ENCODE measurements around the gene NATD1. TPM values are rescaled to one million over a fixed set of nuclear protein-coding genes. Genes with fewer than 3 reads are reported as not detected.

Gene NATD1
- polyA plus RNA-seq, 4 donors: 2.4 to 7.5 (median 2.9) TPM

DNA sequence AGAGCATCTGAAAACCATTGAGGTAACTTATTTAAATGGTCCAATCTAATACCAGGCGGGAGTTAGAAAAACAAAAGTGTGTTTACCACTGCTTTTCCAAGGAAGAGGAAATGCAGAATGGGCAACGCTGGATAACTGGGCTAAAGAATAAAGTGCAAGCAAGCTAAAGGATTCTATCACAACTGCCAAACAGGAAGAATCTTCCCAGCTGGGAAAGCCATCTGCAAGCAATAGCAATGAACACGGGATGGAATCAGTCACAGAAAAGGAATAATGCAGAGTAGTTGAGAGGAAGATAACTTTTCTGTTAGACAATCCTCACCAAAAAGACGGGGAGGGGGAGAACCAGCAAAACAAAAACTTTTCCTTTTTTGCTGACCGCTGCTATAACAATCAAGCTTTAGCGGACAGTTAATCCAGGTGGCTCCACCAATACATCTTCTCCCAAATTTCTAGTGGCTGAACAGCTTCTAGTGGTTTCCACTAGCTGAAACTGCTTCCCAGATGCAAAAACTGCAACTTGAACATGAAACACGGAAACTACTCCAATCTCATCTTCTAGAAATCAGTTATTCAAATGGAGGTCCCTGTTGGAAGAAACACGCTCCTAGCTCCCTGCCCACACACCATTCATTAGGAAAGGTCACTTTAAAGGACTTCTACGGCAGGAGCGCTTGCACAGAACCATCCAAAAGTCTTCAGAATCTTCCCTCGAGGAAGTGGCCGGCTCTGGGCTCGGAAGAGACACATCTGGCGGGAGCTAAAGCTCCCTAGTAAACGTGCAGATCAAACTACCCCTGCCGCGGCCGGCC lies 40.2 kb downstream of the NATD1 start:
- DNase-seq (peak in 1 of 2 donors; percentile 17), FAIRE-seq (no peak)
- H3K4me1 ChIP-seq (ENCODE audit: control insufficient read depth in 3 of 3, insufficient read depth in 2 of 3, low read depth in 1 of 3, low read length in 2 of 3): peaks cover 3 to 20% (median 20%) of the 10 kb centered on the region in 3 donors
- peaks cover 0 to 30% (median 0%) of the 10 kb centered on the region in 3 donors for H3K36me3 ChIP-seq (ENCODE audit: control insufficient read depth in 3 of 3, insufficient read depth in 2 of 3, low read depth in 1 of 3, low read length in 3 of 3)
- 4 to 7% (median 4%) methylated on average over 18 of the region's 18 CpGs for WGBS, 3 donors
- H3K9me3 ChIP-seq (ENCODE audit: control insufficient read depth in 2 of 2, insufficient read depth in 1 of 2, low read depth in 1 of 2, low read length in 1 of 2): no peaks in the 10 kb centered on the region
- H3K27ac ChIP-seq (ENCODE audit: low read depth in 1 of 3, low read length in 2 of 3): peak overlapping the region in 2 of 3 donors; percentile 88 to 97
- H3K4me3 ChIP-seq (ENCODE audit: low read depth in 1 of 3, low read length in 3 of 3): peak overlapping the region; percentile 65 to 98 (median 90)
- no peaks in the 10 kb centered on the region for H3K27me3 ChIP-seq (ENCODE audit: control insufficient read depth in 3 of 3, insufficient read depth in 3 of 3, low read length in 3 of 3)

DNA sequence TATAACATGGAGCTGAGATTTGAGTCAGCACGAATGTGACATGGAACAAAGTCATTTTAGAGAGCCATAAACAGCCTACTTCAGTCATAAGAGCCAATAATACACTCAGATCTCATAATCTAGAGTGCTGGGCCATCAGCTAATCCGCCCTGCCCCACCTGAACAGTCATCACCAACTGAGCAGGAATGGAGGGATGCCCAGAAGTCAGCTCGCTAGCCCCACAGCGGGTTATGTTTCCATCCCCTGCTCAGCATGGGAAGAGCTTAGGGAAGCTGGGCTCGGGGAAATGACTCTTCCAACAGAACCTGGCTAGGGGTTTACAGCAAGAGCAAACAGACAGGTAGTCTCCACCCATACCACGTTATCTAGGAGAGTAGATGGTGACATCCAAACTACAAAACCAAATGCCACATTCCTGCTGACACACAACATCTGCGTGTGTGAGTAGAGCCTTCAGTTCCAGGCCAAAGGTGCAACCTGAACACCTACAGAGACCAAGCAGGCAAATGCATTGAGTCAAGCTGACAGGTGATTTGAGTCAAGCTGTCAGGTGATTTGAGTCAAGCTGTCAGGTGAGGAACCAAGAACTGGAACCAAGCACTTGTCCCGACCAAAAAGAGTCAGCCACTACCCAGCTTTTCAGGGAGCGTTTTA lies 41.3 kb downstream of the NATD1 start:
- no peak for FAIRE-seq
- 34 to 67% (median 50%) methylated on average over 9 of the region's 9 CpGs for WGBS, 3 donors
- peak; percentile 50 to 69 for DNase-seq
- no peaks in the 10 kb centered on the region for H3K9me3 ChIP-seq (ENCODE audit: control insufficient read depth in 2 of 2, insufficient read depth in 1 of 2, low read depth in 1 of 2, low read length in 1 of 2)
- peak overlapping the region in 1 of 3 donors; percentile 50 for H3K27ac ChIP-seq (ENCODE audit: low read depth in 1 of 3, low read length in 2 of 3)
- H3K4me1 ChIP-seq (ENCODE audit: control insufficient read depth in 3 of 3, insufficient read depth in 2 of 3, low read depth in 1 of 3, low read length in 2 of 3): peaks cover 3 to 20% (median 20%) of the 10 kb centered on the region in 3 donors
- peaks cover 0 to 33% (median 0%) of the 10 kb centered on the region in 3 donors for H3K36me3 ChIP-seq (ENCODE audit: control insufficient read depth in 3 of 3, insufficient read depth in 2 of 3, low read depth in 1 of 3, low read length in 3 of 3)
- H3K4me3 ChIP-seq (ENCODE audit: low read depth in 1 of 3, low read length in 3 of 3): no peak overlapping the region
- H3K27me3 ChIP-seq (ENCODE audit: control insufficient read depth in 3 of 3, insufficient read depth in 3 of 3, low read length in 3 of 3): no peaks in the 10 kb centered on the region

GRCh38 chr17:21210411-21211076 lies 42.7 kb downstream of the NATD1 start:
- Histone ChIP-seq H3K36me3 (ENCODE audit: control insufficient read depth in 3 of 3, insufficient read depth in 2 of 3, low read depth in 1 of 3, low read length in 3 of 3) (peaks cover 0 to 41% (median 0%) of the 10 kb centered on the region in 3 donors), H3K4me1 (ENCODE audit: control insufficient read depth in 3 of 3, insufficient read depth in 2 of 3, low read depth in 1 of 3, low read length in 2 of 3) (peaks cover 3 to 20% (median 20%) of the 10 kb centered on the region in 3 donors), H3K27ac (ENCODE audit: low read depth in 1 of 3, low read length in 2 of 3) (peak overlapping the region in 1 of 3 donors; percentile 8), H3K9me3 (ENCODE audit: control insufficient read depth in 2 of 2, insufficient read depth in 1 of 2, low read depth in 1 of 2, low read length in 1 of 2) (no peaks in the 10 kb centered on the region), H3K27me3 (ENCODE audit: control insufficient read depth in 3 of 3, insufficient read depth in 3 of 3, low read length in 3 of 3) (no peaks in the 10 kb centered on the region), H3K4me3 (ENCODE audit: low read depth in 1 of 3, low read length in 3 of 3) (no peak overlapping the region)
- FAIRE-seq: no peak
- WGBS, 3 donors: 21 to 65% (median 29%) methylated on average over 15 of the region's 15 CpGs
- peak in 1 of 2 donors; percentile 56 for DNase-seq

DNA sequence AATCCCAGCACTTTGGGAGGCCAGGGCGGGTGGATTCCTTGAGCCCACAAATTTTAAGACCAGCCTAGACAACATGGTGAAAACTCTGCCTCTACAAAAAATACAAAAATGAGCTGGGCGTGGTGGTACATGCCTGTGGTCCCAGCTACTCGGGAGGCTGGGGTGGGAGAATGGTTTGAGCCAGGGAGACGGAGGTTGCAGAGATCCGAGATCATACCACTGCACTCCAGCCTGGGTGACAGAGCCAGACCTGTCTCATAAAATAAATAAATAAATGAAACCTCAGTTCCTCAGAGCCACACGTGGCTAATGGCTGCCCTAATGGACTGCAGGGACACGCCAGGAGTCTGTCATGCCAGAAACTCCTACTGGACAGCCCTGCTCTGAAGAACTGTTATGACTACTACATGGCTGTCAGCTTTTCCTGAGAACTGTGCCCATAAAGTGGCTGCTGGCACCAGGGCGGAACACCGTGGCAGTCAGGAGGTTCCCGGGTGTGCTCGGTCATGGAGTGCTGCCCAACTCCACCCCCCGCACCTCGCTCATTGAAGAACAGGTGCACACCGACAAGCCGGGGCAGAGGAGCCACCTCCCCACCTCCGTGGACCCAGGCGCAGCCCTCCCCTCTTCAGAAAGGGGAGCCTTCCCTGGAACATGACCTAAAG lies 43.6 kb downstream of the NATD1 start:
- H3K27ac ChIP-seq (ENCODE audit: low read depth in 1 of 3, low read length in 2 of 3): no peak overlapping the region
- DNase-seq: peak in 1 of 2 donors; percentile 67

GRCh38 chr17:21208352-21208751 lies 44.9 kb downstream of the NATD1 start:
- no peaks in the 10 kb centered on the region for H3K27me3 ChIP-seq (ENCODE audit: control insufficient read depth in 3 of 3, insufficient read depth in 3 of 3, low read length in 3 of 3)
- FAIRE-seq (no peak), DNase-seq (no peak)
- H3K27ac ChIP-seq (ENCODE audit: low read depth in 1 of 3, low read length in 2 of 3): no peak overlapping the region
- H3K4me1 ChIP-seq (ENCODE audit: control insufficient read depth in 3 of 3, insufficient read depth in 2 of 3, low read depth in 1 of 3, low read length in 2 of 3): peaks cover 3 to 18% (median 17%) of the 10 kb centered on the region in 3 donors
- H3K9me3 ChIP-seq (ENCODE audit: control insufficient read depth in 2 of 2, insufficient read depth in 1 of 2, low read depth in 1 of 2, low read length in 1 of 2): no peaks in the 10 kb centered on the region
- H3K4me3 ChIP-seq (ENCODE audit: low read depth in 1 of 3, low read length in 3 of 3): no peak overlapping the region
- WGBS, 3 donors: 79 to 88% (median 85%) methylated on average over 7 of the region's 7 CpGs
- H3K36me3 ChIP-seq (ENCODE audit: control insufficient read depth in 3 of 3, insufficient read depth in 2 of 3, low read depth in 1 of 3, low read length in 3 of 3): peaks cover 0 to 41% (median 0%) of the 10 kb centered on the region in 3 donors

More for the DNA sequence above, 43.6 kb downstream of the NATD1 start:
- Histone ChIP-seq H3K9me3 (ENCODE audit: control insufficient read depth in 2 of 2, insufficient read depth in 1 of 2, low read depth in 1 of 2, low read length in 1 of 2) (no peaks in the 10 kb centered on the region), H3K36me3 (ENCODE audit: control insufficient read depth in 3 of 3, insufficient read depth in 2 of 3, low read depth in 1 of 3, low read length in 3 of 3) (peaks cover 0 to 41% (median 0%) of the 10 kb centered on the region in 3 donors), H3K27me3 (ENCODE audit: control insufficient read depth in 3 of 3, insufficient read depth in 3 of 3, low read length in 3 of 3) (no peaks in the 10 kb centered on the region), H3K4me1 (ENCODE audit: control insufficient read depth in 3 of 3, insufficient read depth in 2 of 3, low read depth in 1 of 3, low read length in 2 of 3) (peaks cover 3 to 18% (median 17%) of the 10 kb centered on the region in 3 donors), H3K4me3 (ENCODE audit: low read depth in 1 of 3, low read length in 3 of 3) (no peak overlapping the region)
- WGBS, 3 donors: 27 to 71% (median 41%) methylated on average over 17 of the region's 17 CpGs
- no peak for FAIRE-seq

- no peak overlapping the region for H3K4me3 ChIP-seq (ENCODE audit: low read depth in 1 of 3, low read length in 3 of 3)
- no peaks in the 10 kb centered on the region for H3K9me3 ChIP-seq (ENCODE audit: control insufficient read depth in 2 of 2, insufficient read depth in 1 of 2, low read depth in 1 of 2, low read length in 1 of 2)
- no peak for FAIRE-seq
- H3K27me3 ChIP-seq (ENCODE audit: control insufficient read depth in 3 of 3, insufficient read depth in 3 of 3, low read length in 3 of 3): no peaks in the 10 kb centered on the region
- no peak for DNase-seq
- WGBS, 3 donors: 85 to 95% (median 90%) methylated on average over 9 of the region's 9 CpGs
- H3K36me3 ChIP-seq (ENCODE audit: control insufficient read depth in 3 of 3, insufficient read depth in 2 of 3, low read depth in 1 of 3, low read length in 3 of 3): peaks cover 0 to 52% (median 0%) of the 10 kb centered on the region in 3 donors
- no peak overlapping the region for H3K27ac ChIP-seq (ENCODE audit: low read depth in 1 of 3, low read length in 2 of 3)
- H3K4me1 ChIP-seq (ENCODE audit: control insufficient read depth in 3 of 3, insufficient read depth in 2 of 3, low read depth in 1 of 3, low read length in 2 of 3): no peaks in the 10 kb centered on the region
Measured at GRCh38 chr17:21204935-21205334, 48.3 kb downstream of the NATD1 start.

DNA sequence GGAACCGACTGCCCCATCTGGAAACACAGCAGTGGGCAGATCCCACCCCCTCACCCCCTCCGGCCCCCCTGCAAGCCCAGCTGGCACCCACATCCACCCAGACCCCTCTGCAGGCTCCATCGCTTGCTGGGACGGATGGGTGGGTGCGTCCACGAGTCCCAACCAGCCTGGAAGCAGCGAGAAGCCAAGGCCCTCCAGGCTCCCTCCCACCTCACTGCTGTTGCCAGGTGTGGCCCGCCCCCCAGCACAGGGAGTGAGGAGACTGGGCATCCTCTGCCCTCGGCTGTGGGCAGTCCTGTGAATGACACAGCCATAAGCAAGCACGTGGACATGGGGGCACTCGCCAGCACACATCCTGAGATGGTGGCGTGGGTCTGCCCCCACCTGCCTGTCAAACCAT lies 50.7 kb downstream of the NATD1 start:
- Histone ChIP-seq H3K27me3 (ENCODE audit: control insufficient read depth in 3 of 3, insufficient read depth in 3 of 3, low read length in 3 of 3) (no peaks in the 10 kb centered on the region), H3K9me3 (ENCODE audit: control insufficient read depth in 2 of 2, insufficient read depth in 1 of 2, low read depth in 1 of 2, low read length in 1 of 2) (no peaks in the 10 kb centered on the region), H3K4me3 (ENCODE audit: low read depth in 1 of 3, low read length in 3 of 3) (no peak overlapping the region), H3K27ac (ENCODE audit: low read depth in 1 of 3, low read length in 2 of 3) (no peak overlapping the region), H3K36me3 (ENCODE audit: control insufficient read depth in 3 of 3, insufficient read depth in 2 of 3, low read depth in 1 of 3, low read length in 3 of 3) (peaks cover 0 to 51% (median 7%) of the 10 kb centered on the region in 3 donors), H3K4me1 (ENCODE audit: control insufficient read depth in 3 of 3, insufficient read depth in 2 of 3, low read depth in 1 of 3, low read length in 2 of 3) (no peaks in the 10 kb centered on the region)
- DNase-seq: no peak
- 85 to 90% (median 86%) methylated on average over 12 of the region's 12 CpGs for WGBS, 3 donors
- FAIRE-seq: no peak

- no peak overlapping the region for H3K4me3 ChIP-seq (ENCODE audit: low read depth in 1 of 3, low read length in 3 of 3)
- FAIRE-seq (no peak), DNase-seq (no peak)
- WGBS, 3 donors: 91 to 94% (median 94%) methylated on average over 11 of the region's 11 CpGs
- no peaks in the 10 kb centered on the region for H3K9me3 ChIP-seq (ENCODE audit: control insufficient read depth in 2 of 2, insufficient read depth in 1 of 2, low read depth in 1 of 2, low read length in 1 of 2)
- peaks cover 3 to 53% (median 10%) of the 10 kb centered on the region in 3 donors for H3K36me3 ChIP-seq (ENCODE audit: control insufficient read depth in 3 of 3, insufficient read depth in 2 of 3, low read depth in 1 of 3, low read length in 3 of 3)
- H3K4me1 ChIP-seq (ENCODE audit: control insufficient read depth in 3 of 3, insufficient read depth in 2 of 3, low read depth in 1 of 3, low read length in 2 of 3): no peaks in the 10 kb centered on the region
- no peaks in the 10 kb centered on the region for H3K27me3 ChIP-seq (ENCODE audit: control insufficient read depth in 3 of 3, insufficient read depth in 3 of 3, low read length in 3 of 3)
- no peak overlapping the region for H3K27ac ChIP-seq (ENCODE audit: low read depth in 1 of 3, low read length in 2 of 3)
Measured at GRCh38 chr17:21201874-21202273, 51.3 kb downstream of the NATD1 start.
